Measurements from ENCODE around the gene FOXN3. TPM values are rescaled to one million over a fixed set of nuclear protein-coding genes. Genes with fewer than 3 reads are reported as not detected.

Gene FOXN3
- polyA plus RNA-seq, 3 donors, result 38.7 to 57.4 (median 42.0) TPM

DNA sequence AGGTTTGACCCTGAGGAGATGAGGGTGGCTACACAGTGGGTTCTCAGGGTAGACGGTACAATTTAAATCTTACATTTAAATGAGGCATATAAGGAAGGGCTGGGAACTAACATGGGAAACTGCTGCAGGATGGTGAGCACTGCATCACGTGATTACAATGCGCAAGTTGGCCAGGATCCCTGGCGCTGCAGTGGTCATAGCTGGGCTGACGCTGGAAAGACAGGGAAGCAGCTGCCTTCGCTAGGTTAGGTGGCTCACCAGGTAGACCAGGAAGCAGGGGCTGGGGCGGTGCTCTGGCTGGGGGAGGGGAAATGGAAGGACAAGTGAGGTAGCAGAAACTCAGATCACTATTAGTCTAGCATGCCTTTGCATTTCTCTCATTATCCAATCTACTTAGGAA, 149.9 kb downstream of the FOXN3 start:
- no peak overlapping the region for H3K4me2 ChIP-seq (replicated peaks; ENCODE audit: extremely low read depth, low read length, poor library complexity, severe bottlenecking)
- intact Hi-C loops (cut with micrococcal nuclease), result no loop called here
- Mint-ChIP-seq H3K27ac (peak overlapping the region in 3 of 7 donors; percentile 5 to 38 (median 33)), H3K4me1 (peaks cover 7% of the 10 kb centered on the region), H3K36me3 (peaks cover 29 to 46% of the 10 kb centered on the region in 2 donors), H3K27me3 (ENCODE audit: low read depth in 3 of 3) (no peaks in the 10 kb centered on the region), H3K9me3 (no peaks in the 10 kb centered on the region), H3K4me3 (no peak overlapping the region)
- H3K79me2 ChIP-seq (ENCODE audit: insufficient read depth, low read length), result peaks cover 88% of the 10 kb centered on the region
- H3K36me3 ChIP-seq (replicated peaks in 1 of 2; ENCODE audit: control insufficient read depth in 1 of 2, insufficient read depth in 2 of 2, low read length in 2 of 2), result peaks cover 7 to 38% of the 10 kb centered on the region in 2 donors
- no peak overlapping the region for H3K9ac ChIP-seq (ENCODE audit: insufficient read depth, low read length, poor library complexity, severe bottlenecking)
- DNase-seq, result no peak
- TF ChIP-seq, protein P1, sequence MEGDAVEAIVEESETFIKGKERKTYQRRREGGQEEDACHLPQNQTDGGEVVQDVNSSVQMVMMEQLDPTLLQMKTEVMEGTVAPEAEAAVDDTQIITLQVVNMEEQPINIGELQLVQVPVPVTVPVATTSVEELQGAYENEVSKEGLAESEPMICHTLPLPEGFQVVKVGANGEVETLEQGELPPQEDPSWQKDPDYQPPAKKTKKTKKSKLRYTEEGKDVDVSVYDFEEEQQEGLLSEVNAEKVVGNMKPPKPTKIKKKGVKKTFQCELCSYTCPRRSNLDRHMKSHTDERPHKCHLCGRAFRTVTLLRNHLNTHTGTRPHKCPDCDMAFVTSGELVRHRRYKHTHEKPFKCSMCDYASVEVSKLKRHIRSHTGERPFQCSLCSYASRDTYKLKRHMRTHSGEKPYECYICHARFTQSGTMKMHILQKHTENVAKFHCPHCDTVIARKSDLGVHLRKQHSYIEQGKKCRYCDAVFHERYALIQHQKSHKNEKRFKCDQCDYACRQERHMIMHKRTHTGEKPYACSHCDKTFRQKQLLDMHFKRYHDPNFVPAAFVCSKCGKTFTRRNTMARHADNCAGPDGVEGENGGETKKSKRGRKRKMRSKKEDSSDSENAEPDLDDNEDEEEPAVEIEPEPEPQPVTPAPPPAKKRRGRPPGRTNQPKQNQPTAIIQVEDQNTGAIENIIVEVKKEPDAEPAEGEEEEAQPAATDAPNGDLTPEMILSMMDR (IDR thresholded peaks at IDR 0.05), result no peak
- 94% methylated on average over 6 of the region's 7 CpGs for WGBS (ENCODE audit: insufficient coverage)
- H3K4me3 ChIP-seq (replicated peaks in 1 of 3; ENCODE audit: low read depth in 2 of 3, low read length in 3 of 3), result no peak overlapping the region
- H3K9me3 ChIP-seq (replicated peaks in 1 of 2; ENCODE audit: control insufficient read depth in 1 of 2, insufficient read depth in 1 of 2, low read length in 2 of 2), result no peaks in the 10 kb centered on the region
- peaks cover 99% of the 10 kb centered on the region for H4K20me1 ChIP-seq (ENCODE audit: insufficient read depth, low read length)
- H3K4me1 ChIP-seq (ENCODE audit: control insufficient read depth in 1 of 2, insufficient read depth in 2 of 2, low read length in 2 of 2), result no peaks in the 10 kb centered on the region
- no peak overlapping the region for H2AFZ ChIP-seq (ENCODE audit: insufficient read depth, low read depth, low read length, poor library complexity, severe bottlenecking)
- H3K27ac ChIP-seq (ENCODE audit: low read depth in 1 of 2, low read length in 2 of 2), result no peak overlapping the region
- no peaks in the 10 kb centered on the region for H3K27me3 ChIP-seq (ENCODE audit: control insufficient read depth in 2 of 2, insufficient read depth in 2 of 2, low read length in 2 of 2)

DNA sequence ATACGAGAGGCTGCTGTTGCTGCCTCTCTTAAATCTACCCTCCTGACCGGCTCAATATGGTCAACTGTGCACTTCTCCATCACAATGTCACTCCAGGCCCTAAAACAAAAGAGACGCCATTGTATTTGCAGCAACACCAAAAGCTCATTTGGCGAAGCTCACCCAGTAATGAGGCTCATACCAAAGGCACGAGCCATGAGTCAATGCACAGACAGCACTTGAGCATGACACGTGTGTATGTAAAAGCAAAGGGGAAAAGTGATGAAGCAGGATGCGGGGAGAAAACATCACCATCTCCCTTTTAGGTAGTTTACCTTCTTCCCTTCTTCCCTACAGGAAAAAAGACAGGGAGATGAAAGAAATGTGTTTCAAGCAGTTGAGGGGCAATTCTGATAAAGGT, 150.3 kb downstream of the FOXN3 start:
- Mint-ChIP-seq H3K4me3 (no peak overlapping the region), H3K9me3 (no peaks in the 10 kb centered on the region), H3K36me3 (peaks cover 29 to 46% of the 10 kb centered on the region in 2 donors), H3K4me1 (peaks cover 6% of the 10 kb centered on the region), H3K27me3 (ENCODE audit: low read depth in 3 of 3) (no peaks in the 10 kb centered on the region), H3K27ac (peak overlapping the region in 2 of 7 donors; percentile 5 to 33)
- H3K4me3 ChIP-seq (replicated peaks in 1 of 3; ENCODE audit: low read depth in 2 of 3, low read length in 3 of 3), result no peak overlapping the region
- peaks cover 7 to 38% of the 10 kb centered on the region in 2 donors for H3K36me3 ChIP-seq (replicated peaks in 1 of 2; ENCODE audit: control insufficient read depth in 1 of 2, insufficient read depth in 2 of 2, low read length in 2 of 2)
- H3K79me2 ChIP-seq (ENCODE audit: insufficient read depth, low read length), result peaks cover 88% of the 10 kb centered on the region
- H3K27ac ChIP-seq (ENCODE audit: low read depth in 1 of 2, low read length in 2 of 2), result no peak overlapping the region
- 100% methylated on average over 3 of the region's 7 CpGs for WGBS (ENCODE audit: insufficient coverage)
- H3K9ac ChIP-seq (ENCODE audit: insufficient read depth, low read length, poor library complexity, severe bottlenecking), result no peak overlapping the region
- H2AFZ ChIP-seq (ENCODE audit: insufficient read depth, low read depth, low read length, poor library complexity, severe bottlenecking), result no peak overlapping the region
- DNase-seq, result no peak
- TF ChIP-seq, protein P1 (IDR thresholded peaks at IDR 0.05), result no peak
- no peaks in the 10 kb centered on the region for H3K9me3 ChIP-seq (replicated peaks in 1 of 2; ENCODE audit: control insufficient read depth in 1 of 2, insufficient read depth in 1 of 2, low read length in 2 of 2)
- no peaks in the 10 kb centered on the region for H3K27me3 ChIP-seq (ENCODE audit: control insufficient read depth in 2 of 2, insufficient read depth in 2 of 2, low read length in 2 of 2)
- intact Hi-C loops (cut with micrococcal nuclease), result no loop called here
- no peak overlapping the region for H3K4me2 ChIP-seq (replicated peaks; ENCODE audit: extremely low read depth, low read length, poor library complexity, severe bottlenecking)
- no peaks in the 10 kb centered on the region for H3K4me1 ChIP-seq (ENCODE audit: control insufficient read depth in 1 of 2, insufficient read depth in 2 of 2, low read length in 2 of 2)
- peaks cover 98% of the 10 kb centered on the region for H4K20me1 ChIP-seq (ENCODE audit: insufficient read depth, low read length)

All from CD14-positive monocyte (primary cell).